Upper lobe of left lung (tissue), 6 donors: ENCODE results near the gene LCOR. TPM values are rescaled to one million over a fixed set of nuclear protein-coding genes. Genes with fewer than 3 reads are reported as not detected.

Source experiments
- ATAC-seq, 2 donors: fragments of 200-7000 bp; cut with Tn5 transposase; one replicate each; pipeline ENCODE4 v1.9.1; 2022; ENCODE audit warnings: mild to moderate bottlenecking in 2 of 2, moderate library complexity in 2 of 2; ENCODE audit not compliant: low FRiP score in 2 of 2
- DNase-seq, 2 donors: peaks; one replicate each; pipeline ENCODE4 v3.0.0-alpha.2; 2019 to 2020
- H3K27ac ChIP-seq, 4 donors: fragments of 200-600 bp; sonication (generic); one replicate each; pipeline ENCODE4 v1.5.1; 2016 to 2019
- H3K27me3 ChIP-seq, 4 donors: fragments of 200-600 bp; sonication (generic); one replicate each; pipeline ENCODE4 v1.5.1; 2017 to 2019
- H3K36me3 ChIP-seq, 4 donors: fragments of 200-600 bp; sonication (generic); one replicate each; pipeline ENCODE4 v1.5.1; 2016 to 2019
- H3K4me1 ChIP-seq, 4 donors: fragments of 200-600 bp; sonication (generic); one replicate each; pipeline ENCODE4 v1.5.1; 2018 to 2019
- H3K4me3 ChIP-seq, 4 donors: fragments of 200-600 bp; sonication (generic); one replicate each; pipeline ENCODE4 v1.5.1; 2017 to 2019; ENCODE audit warnings: mild to moderate bottlenecking in 2 of 4, moderate library complexity in 1 of 4
- H3K9me3 ChIP-seq, 4 donors: fragments of 200-600 bp; sonication (generic); one replicate each; pipeline ENCODE4 v1.5.1; 2018 to 2019
- EP300 ChIP-seq, 4 donors: sonication (generic); formaldehyde crosslinking; IDR thresholded peaks; one replicate each; pipeline ENCODE4 v1.5.1; 2017; ENCODE audit warnings: antibody characterized with exemption in 4 of 4, control low read depth in 2 of 4
- POLR2A ChIP-seq, 4 donors: fragments of 450-650 bp; IDR thresholded peaks; one replicate each; pipeline ENCODE4 v1.5.1; 2016 to 2017; ENCODE audit warnings: antibody characterized with exemption in 4 of 4, mild to moderate bottlenecking in 2 of 4
- POLR2AphosphoS5 ChIP-seq, 2 donors: sonication (generic); formaldehyde crosslinking; IDR thresholded peaks; one replicate each; pipeline ENCODE4 v1.5.1; 2017; ENCODE audit warnings: antibody characterized with exemption in 2 of 2
- WGBS, 2 donors: methylation state at CpG; one replicate each; pipeline ENCODE4 v1.1.5; 2017 to 2018; 5-methylcytosine and 5-hydroxymethylcytosine counted together
- total RNA-seq, 6 donors: library from RNA; depleted of rRNA in 4 of 6; stranded (reverse); fragments of >200 nt in 4 of 6; gene quantifications; one replicate each; pipeline versions ENCODE4 v1.1.0 to v1.2.1, GENCODE V29; 2016 to 2021
- TF ChIP-seq, protein P1 (sequence below), 6 experiments: fragments of 450-650 bp in 4 of 6; fragments of 200-600 bp in 2 of 6; sonication (generic) in 2 of 6; IDR thresholded peaks; one replicate each; pipeline ENCODE4 v1.5.1; 2016 to 2019; ENCODE audit warnings: antibody characterized with exemption in 6 of 6
- donor health status: DM: no; HTN: no; CAD: no; lungs with moderate emphysema.
- donor health status: DM: no; HTN: yes; CAD: no; lungs with severe emphysema.

The LCOR gene
- total RNA-seq, 6 donors from 2014 or later: 18.6 to 54.7 (median 28.0) TPM

GRCh38 chr10:96834120-96834519, 2.0 kb downstream of the LCOR start:
- Histone ChIP-seq H3K4me1 (peaks cover 20 to 60% (median 49%) of the 10 kb centered on the region in 4 donors), H3K4me3 (peak overlapping the region in 2 of 4 donors; percentile 96 to 98), H3K27me3 (no peaks in the 10 kb centered on the region), H3K27ac (peak overlapping the region in 2 of 4 donors; percentile 94 to 99), H3K36me3 (no peaks in the 10 kb centered on the region), H3K9me3 (no peaks in the 10 kb centered on the region)
- TF ChIP-seq EP300 (IDR thresholded peaks at IDR 0.05) (no peak), POLR2AphosphoS5 (IDR thresholded peaks at IDR 0.05) (no peak), POLR2A (IDR thresholded peaks at IDR 0.05) (no peak)
- TF ChIP-seq, protein P1, sequence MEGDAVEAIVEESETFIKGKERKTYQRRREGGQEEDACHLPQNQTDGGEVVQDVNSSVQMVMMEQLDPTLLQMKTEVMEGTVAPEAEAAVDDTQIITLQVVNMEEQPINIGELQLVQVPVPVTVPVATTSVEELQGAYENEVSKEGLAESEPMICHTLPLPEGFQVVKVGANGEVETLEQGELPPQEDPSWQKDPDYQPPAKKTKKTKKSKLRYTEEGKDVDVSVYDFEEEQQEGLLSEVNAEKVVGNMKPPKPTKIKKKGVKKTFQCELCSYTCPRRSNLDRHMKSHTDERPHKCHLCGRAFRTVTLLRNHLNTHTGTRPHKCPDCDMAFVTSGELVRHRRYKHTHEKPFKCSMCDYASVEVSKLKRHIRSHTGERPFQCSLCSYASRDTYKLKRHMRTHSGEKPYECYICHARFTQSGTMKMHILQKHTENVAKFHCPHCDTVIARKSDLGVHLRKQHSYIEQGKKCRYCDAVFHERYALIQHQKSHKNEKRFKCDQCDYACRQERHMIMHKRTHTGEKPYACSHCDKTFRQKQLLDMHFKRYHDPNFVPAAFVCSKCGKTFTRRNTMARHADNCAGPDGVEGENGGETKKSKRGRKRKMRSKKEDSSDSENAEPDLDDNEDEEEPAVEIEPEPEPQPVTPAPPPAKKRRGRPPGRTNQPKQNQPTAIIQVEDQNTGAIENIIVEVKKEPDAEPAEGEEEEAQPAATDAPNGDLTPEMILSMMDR (IDR thresholded peaks at IDR 0.05): no peak
- ATAC-seq: no peak
- DNase-seq: no peak
- 64 to 65% methylated on average over 8 of the region's 8 CpGs for WGBS, 2 donors

GRCh38 chr10:96835899-96836298, 3.8 kb downstream of the LCOR start:
- no peak overlapping the region for H3K4me3 ChIP-seq
- DNase-seq: no peak
- WGBS, 2 donors: 64 to 67% methylated on average over 1 of the region's 1 CpG
- no peaks in the 10 kb centered on the region for H3K27me3 ChIP-seq
- H3K27ac ChIP-seq: peak overlapping the region in 2 of 4 donors; percentile 6 to 40
- no peak for ATAC-seq
- H3K4me1 ChIP-seq: peaks cover 20 to 61% (median 48%) of the 10 kb centered on the region in 4 donors
- H3K36me3 ChIP-seq: no peaks in the 10 kb centered on the region
- no peak for TF ChIP-seq EP300 (IDR thresholded peaks at IDR 0.05)
- TF ChIP-seq, protein P1 (IDR thresholded peaks at IDR 0.05): no peak
- TF ChIP-seq POLR2AphosphoS5 (IDR thresholded peaks at IDR 0.05): no peak
- no peaks in the 10 kb centered on the region for H3K9me3 ChIP-seq

GRCh38 chr10:96838529-96838928, 6.4 kb downstream of the LCOR start:
- no peaks in the 10 kb centered on the region for H3K36me3 ChIP-seq
- DNase-seq (no peak), ATAC-seq (no peak)
- H3K9me3 ChIP-seq: no peaks in the 10 kb centered on the region
- no peaks in the 10 kb centered on the region for H3K27me3 ChIP-seq
- no peak overlapping the region for H3K27ac ChIP-seq
- peaks cover 22 to 64% (median 41%) of the 10 kb centered on the region in 4 donors for H3K4me1 ChIP-seq
- TF ChIP-seq POLR2A (IDR thresholded peaks at IDR 0.05): no peak
- TF ChIP-seq, protein P1 (IDR thresholded peaks at IDR 0.05): no peak
- no peak for TF ChIP-seq EP300 (IDR thresholded peaks at IDR 0.05)
- no peak for TF ChIP-seq POLR2AphosphoS5 (IDR thresholded peaks at IDR 0.05)
- WGBS, 2 donors: 63 to 82% methylated on average over 4 of the region's 4 CpGs
- no peak overlapping the region for H3K4me3 ChIP-seq

DNA sequence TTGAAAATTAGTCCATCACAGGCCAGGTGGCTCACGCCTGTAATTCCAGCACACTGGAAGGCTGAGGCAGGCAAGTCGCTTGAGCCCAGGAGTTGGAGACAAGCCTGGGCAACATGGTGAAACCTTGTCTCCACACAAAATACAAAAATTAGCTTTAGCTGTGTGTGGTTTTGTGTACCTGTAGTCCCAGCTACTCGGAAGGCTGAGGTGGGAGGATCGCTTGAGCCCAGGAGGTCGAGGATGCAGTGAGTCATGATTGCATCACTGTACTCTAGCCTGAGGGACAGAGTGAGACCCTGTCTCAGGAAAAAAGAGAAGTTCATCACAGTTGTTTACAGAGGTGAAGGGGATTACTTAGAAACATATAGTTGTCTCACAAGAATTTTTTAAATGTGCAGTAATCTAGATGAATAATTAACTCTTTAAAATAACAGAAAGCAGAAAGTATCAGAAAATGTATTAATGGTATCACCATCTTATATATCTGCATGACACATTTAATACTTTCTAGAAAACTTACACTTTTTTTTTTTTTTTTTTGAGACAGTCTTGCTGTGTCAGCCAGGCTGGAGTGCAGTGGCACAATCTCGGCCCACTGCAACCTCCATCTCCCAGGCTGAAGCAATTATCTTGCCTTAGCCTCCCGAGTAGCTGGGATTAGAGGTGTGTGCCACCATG, 8.9 kb downstream of the LCOR start:
- no peaks in the 10 kb centered on the region for H3K27me3 ChIP-seq
- no peaks in the 10 kb centered on the region for H3K9me3 ChIP-seq
- H3K4me1 ChIP-seq: peaks cover 17 to 56% (median 32%) of the 10 kb centered on the region in 4 donors
- DNase-seq (peak in 1 of 2 donors; percentile 49), ATAC-seq (no peak)
- H3K27ac ChIP-seq: peak overlapping the region in 1 of 4 donors; percentile 57
- WGBS, 2 donors: 77 to 82% methylated on average over 7 of the region's 7 CpGs
- no peak overlapping the region for H3K4me3 ChIP-seq
- no peaks in the 10 kb centered on the region for H3K36me3 ChIP-seq
- TF ChIP-seq, protein P1 (IDR thresholded peaks at IDR 0.05): no peak
- TF ChIP-seq EP300 (IDR thresholded peaks at IDR 0.05): no peak
- TF ChIP-seq POLR2AphosphoS5 (IDR thresholded peaks at IDR 0.05): no peak
- no peak for TF ChIP-seq POLR2A (IDR thresholded peaks at IDR 0.05)
